Measurements from ENCODE around the gene SMIM7.

DNA sequence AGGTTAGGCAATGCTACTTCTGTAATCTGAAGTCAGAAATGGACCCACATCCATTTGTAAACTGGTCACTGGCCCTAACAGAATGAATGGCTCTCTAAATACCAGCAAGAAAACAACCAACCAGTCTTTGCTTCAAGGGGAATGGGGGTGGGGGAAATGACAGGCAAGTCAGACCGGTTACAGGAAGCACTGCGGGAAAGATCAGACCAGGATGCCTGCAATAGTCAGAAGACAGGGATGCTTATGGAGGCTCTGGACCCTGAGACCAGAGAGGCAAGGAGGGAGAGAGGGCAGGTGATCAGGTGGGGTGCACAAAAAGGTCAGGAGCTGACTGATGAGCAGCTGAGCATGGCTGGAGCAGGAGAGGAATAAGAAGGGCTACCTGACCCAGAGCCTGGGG, 45.0 kb downstream of the SMIM7 start:
- TF ChIP-seq, protein P1, sequence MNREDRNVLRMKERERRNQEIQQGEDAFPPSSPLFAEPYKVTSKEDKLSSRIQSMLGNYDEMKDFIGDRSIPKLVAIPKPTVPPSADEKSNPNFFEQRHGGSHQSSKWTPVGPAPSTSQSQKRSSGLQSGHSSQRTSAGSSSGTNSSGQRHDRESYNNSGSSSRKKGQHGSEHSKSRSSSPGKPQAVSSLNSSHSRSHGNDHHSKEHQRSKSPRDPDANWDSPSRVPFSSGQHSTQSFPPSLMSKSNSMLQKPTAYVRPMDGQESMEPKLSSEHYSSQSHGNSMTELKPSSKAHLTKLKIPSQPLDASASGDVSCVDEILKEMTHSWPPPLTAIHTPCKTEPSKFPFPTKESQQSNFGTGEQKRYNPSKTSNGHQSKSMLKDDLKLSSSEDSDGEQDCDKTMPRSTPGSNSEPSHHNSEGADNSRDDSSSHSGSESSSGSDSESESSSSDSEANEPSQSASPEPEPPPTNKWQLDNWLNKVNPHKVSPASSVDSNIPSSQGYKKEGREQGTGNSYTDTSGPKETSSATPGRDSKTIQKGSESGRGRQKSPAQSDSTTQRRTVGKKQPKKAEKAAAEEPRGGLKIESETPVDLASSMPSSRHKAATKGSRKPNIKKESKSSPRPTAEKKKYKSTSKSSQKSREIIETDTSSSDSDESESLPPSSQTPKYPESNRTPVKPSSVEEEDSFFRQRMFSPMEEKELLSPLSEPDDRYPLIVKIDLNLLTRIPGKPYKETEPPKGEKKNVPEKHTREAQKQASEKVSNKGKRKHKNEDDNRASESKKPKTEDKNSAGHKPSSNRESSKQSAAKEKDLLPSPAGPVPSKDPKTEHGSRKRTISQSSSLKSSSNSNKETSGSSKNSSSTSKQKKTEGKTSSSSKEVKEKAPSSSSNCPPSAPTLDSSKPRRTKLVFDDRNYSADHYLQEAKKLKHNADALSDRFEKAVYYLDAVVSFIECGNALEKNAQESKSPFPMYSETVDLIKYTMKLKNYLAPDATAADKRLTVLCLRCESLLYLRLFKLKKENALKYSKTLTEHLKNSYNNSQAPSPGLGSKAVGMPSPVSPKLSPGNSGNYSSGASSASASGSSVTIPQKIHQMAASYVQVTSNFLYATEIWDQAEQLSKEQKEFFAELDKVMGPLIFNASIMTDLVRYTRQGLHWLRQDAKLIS (CRISPR knock-in tag; IDR thresholded peaks at IDR 0.05; ENCODE audit: borderline replicate concordance): no peak
- TF ChIP-seq, protein P2, sequence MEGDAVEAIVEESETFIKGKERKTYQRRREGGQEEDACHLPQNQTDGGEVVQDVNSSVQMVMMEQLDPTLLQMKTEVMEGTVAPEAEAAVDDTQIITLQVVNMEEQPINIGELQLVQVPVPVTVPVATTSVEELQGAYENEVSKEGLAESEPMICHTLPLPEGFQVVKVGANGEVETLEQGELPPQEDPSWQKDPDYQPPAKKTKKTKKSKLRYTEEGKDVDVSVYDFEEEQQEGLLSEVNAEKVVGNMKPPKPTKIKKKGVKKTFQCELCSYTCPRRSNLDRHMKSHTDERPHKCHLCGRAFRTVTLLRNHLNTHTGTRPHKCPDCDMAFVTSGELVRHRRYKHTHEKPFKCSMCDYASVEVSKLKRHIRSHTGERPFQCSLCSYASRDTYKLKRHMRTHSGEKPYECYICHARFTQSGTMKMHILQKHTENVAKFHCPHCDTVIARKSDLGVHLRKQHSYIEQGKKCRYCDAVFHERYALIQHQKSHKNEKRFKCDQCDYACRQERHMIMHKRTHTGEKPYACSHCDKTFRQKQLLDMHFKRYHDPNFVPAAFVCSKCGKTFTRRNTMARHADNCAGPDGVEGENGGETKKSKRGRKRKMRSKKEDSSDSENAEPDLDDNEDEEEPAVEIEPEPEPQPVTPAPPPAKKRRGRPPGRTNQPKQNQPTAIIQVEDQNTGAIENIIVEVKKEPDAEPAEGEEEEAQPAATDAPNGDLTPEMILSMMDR (IDR thresholded peaks at IDR 0.05): no peak
- TF ChIP-seq SMAD3 (CRISPR knock-in tag; IDR thresholded peaks at IDR 0.05; ENCODE audit: borderline replicate concordance): no peak
- TF ChIP-seq, protein P3, sequence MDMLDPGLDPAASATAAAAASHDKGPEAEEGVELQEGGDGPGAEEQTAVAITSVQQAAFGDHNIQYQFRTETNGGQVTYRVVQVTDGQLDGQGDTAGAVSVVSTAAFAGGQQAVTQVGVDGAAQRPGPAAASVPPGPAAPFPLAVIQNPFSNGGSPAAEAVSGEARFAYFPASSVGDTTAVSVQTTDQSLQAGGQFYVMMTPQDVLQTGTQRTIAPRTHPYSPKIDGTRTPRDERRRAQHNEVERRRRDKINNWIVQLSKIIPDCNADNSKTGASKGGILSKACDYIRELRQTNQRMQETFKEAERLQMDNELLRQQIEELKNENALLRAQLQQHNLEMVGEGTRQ (CRISPR knock-in tag; IDR thresholded peaks at IDR 0.05): no peak
- TF ChIP-seq TEAD4 (CRISPR knock-in tag; IDR thresholded peaks at IDR 0.05): no peak
- TF ChIP-seq, protein P4, sequence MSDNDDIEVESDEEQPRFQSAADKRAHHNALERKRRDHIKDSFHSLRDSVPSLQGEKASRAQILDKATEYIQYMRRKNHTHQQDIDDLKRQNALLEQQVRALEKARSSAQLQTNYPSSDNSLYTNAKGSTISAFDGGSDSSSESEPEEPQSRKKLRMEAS (CRISPR knock-in tag; IDR thresholded peaks at IDR 0.05): no peak
- TF ChIP-seq CREM (CRISPR knock-in tag; IDR thresholded peaks at IDR 0.05): no peak
- TF ChIP-seq SP1 (CRISPR knock-in tag; conservative IDR thresholded peaks at IDR 0.05): no peak
- TF ChIP-seq, protein P5, sequence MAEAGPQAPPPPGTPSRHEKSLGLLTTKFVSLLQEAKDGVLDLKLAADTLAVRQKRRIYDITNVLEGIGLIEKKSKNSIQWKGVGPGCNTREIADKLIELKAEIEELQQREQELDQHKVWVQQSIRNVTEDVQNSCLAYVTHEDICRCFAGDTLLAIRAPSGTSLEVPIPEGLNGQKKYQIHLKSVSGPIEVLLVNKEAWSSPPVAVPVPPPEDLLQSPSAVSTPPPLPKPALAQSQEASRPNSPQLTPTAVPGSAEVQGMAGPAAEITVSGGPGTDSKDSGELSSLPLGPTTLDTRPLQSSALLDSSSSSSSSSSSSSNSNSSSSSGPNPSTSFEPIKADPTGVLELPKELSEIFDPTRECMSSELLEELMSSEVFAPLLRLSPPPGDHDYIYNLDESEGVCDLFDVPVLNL (CRISPR knock-in tag; IDR thresholded peaks at IDR 0.05; ENCODE audit: borderline replicate concordance, low read depth): no peak
- TF ChIP-seq CREB1 (CRISPR knock-in tag; IDR thresholded peaks at IDR 0.05): no peak
- no peak for TF ChIP-seq ATF1 (CRISPR knock-in tag; IDR thresholded peaks at IDR 0.05)
- TF ChIP-seq, protein P6, sequence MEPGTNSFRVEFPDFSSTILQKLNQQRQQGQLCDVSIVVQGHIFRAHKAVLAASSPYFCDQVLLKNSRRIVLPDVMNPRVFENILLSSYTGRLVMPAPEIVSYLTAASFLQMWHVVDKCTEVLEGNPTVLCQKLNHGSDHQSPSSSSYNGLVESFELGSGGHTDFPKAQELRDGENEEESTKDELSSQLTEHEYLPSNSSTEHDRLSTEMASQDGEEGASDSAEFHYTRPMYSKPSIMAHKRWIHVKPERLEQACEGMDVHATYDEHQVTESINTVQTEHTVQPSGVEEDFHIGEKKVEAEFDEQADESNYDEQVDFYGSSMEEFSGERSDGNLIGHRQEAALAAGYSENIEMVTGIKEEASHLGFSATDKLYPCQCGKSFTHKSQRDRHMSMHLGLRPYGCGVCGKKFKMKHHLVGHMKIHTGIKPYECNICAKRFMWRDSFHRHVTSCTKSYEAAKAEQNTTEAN (CRISPR knock-in tag; IDR thresholded peaks at IDR 0.05): no peak

All from WTC11 (cell line).